H9 (cell line): ENCODE data around the gene MRPL46. TPM values are rescaled to one million over a fixed set of nuclear protein-coding genes. Genes with fewer than 3 reads are reported as not detected.

Source experiments
- DNase-seq: peaks from one replicate; pipeline ENCODE4 v3.0.0-alpha.2; 2017
- H2AFZ ChIP-seq: one replicate; pipeline ENCODE4 v1.6.1; 2013; ENCODE audit warnings: mild to moderate bottlenecking, low read length, control low read depth, moderate library complexity
- H2AK5ac ChIP-seq: 2 replicates; pipeline ENCODE4 v1.6.1; 2013; ENCODE audit warnings: low read length, control low read depth, mixed read lengths; ENCODE audit not compliant: insufficient read length
- H2BK120ac ChIP-seq: one replicate; pipeline ENCODE4 v1.6.1; 2013; ENCODE audit warnings: low read depth, mild to moderate bottlenecking, low read length, control low read depth, inconsistent platforms; ENCODE audit not compliant: poor library complexity, severe bottlenecking
- H2BK12ac ChIP-seq: 2 replicates; pipeline ENCODE4 v1.6.1; 2013; ENCODE audit warnings: low read length, control low read depth, mixed read lengths, low read depth; ENCODE audit not compliant: insufficient read length
- H2BK15ac ChIP-seq: 2 replicates; pipeline ENCODE4 v1.6.1; 2013; ENCODE audit warnings: low read depth, low read length, control low read depth
- H2BK20ac ChIP-seq: one replicate; pipeline ENCODE4 v1.6.1; 2013; ENCODE audit warnings: low read depth, mild to moderate bottlenecking, low read length, control low read depth, inconsistent platforms; ENCODE audit not compliant: poor library complexity, severe bottlenecking
- H2BK5ac ChIP-seq: 2 replicates; pipeline ENCODE4 v1.6.1; 2013; ENCODE audit warnings: low read length, control low read depth, mixed read lengths; ENCODE audit not compliant: insufficient read length
- H3K14ac ChIP-seq: 2 replicates; pipeline ENCODE4 v1.6.1; 2013; ENCODE audit warnings: low read length, control low read depth; ENCODE audit not compliant: insufficient read depth
- H3K18ac ChIP-seq: 2 replicates; pipeline ENCODE4 v1.6.1; 2013; ENCODE audit warnings: low read depth, mild to moderate bottlenecking, mixed read lengths, low read length, control low read depth; ENCODE audit not compliant: insufficient read length
- H3K23ac ChIP-seq: 2 replicates; pipeline ENCODE4 v1.6.1; 2013; ENCODE audit warnings: low read length, control low read depth, mixed read lengths, low read depth; ENCODE audit not compliant: insufficient read length
- H3K23me2 ChIP-seq: 2 replicates; pipeline ENCODE4 v1.6.1; 2013; ENCODE audit warnings: low read depth, mild to moderate bottlenecking, mixed read lengths, low read length, control low read depth; ENCODE audit not compliant: insufficient read length, poor library complexity, severe bottlenecking
- H3K27ac ChIP-seq: 2 replicates; pipeline ENCODE4 v1.5.1; 2013; ENCODE audit warnings: low read length, control low read depth, mixed read lengths, low read depth; ENCODE audit not compliant: insufficient read length
- H3K27me3 ChIP-seq: 2 replicates; pipeline ENCODE4 v1.6.1; 2013; ENCODE audit warnings: low read length, control low read depth, inconsistent platforms; ENCODE audit not compliant: insufficient read depth
- H3K4ac ChIP-seq: 2 replicates; pipeline ENCODE4 v1.6.1; 2013; ENCODE audit warnings: low read depth, mild to moderate bottlenecking, control low read depth, inconsistent platforms, low read length, moderate library complexity
- H3K4me1 ChIP-seq: 2 replicates; pipeline ENCODE4 v1.6.1; 2013; ENCODE audit warnings: low read length, control low read depth, inconsistent platforms; ENCODE audit not compliant: insufficient read depth
- H3K4me2 ChIP-seq: 2 replicates; pipeline ENCODE4 v1.6.1; 2013; ENCODE audit warnings: low read length, control low read depth, mixed read lengths; ENCODE audit not compliant: insufficient read length, insufficient read depth
- H3K56ac ChIP-seq: 2 replicates; pipeline ENCODE4 v1.6.1; 2013; ENCODE audit warnings: low read depth, mild to moderate bottlenecking, mixed read lengths, low read length, control low read depth; ENCODE audit not compliant: insufficient read length
- H3K79me1 ChIP-seq: 2 replicates; pipeline ENCODE4 v1.6.1; 2013; ENCODE audit warnings: low read depth, mild to moderate bottlenecking, moderate library complexity, low read length, control low read depth, inconsistent platforms; ENCODE audit not compliant: insufficient read depth, poor library complexity, severe bottlenecking
- H3K79me2 ChIP-seq: 2 replicates; pipeline ENCODE4 v1.6.1; 2013; ENCODE audit warnings: low read length, control low read depth, inconsistent platforms; ENCODE audit not compliant: insufficient read depth
- H3K9ac ChIP-seq: 2 replicates; pipeline ENCODE4 v1.6.1; 2013; ENCODE audit warnings: low read length, control low read depth, mixed read lengths; ENCODE audit not compliant: insufficient read length; ENCODE audit errors: extremely low read depth
- H3K9me3 ChIP-seq: one replicate; pipeline ENCODE4 v1.6.1; 2013; ENCODE audit warnings: low read depth, low read length, inconsistent platforms; ENCODE audit not compliant: control insufficient read depth
- H3T11ph ChIP-seq: one replicate; pipeline ENCODE4 v1.6.1; 2013; ENCODE audit warnings: mild to moderate bottlenecking, low read length, control low read depth, inconsistent platforms
- H4K20me1 ChIP-seq: one replicate; pipeline ENCODE4 v1.6.1; 2013; ENCODE audit not compliant: control insufficient read depth, insufficient read length, insufficient read depth
- H4K5ac ChIP-seq: 2 replicates; pipeline ENCODE4 v1.6.1; 2013; ENCODE audit warnings: low read depth, mild to moderate bottlenecking, mixed read lengths, low read length, control low read depth; ENCODE audit not compliant: insufficient read length
- H4K8ac ChIP-seq: replicated peaks from 2 replicates; pipeline ENCODE4 v1.6.1; 2013; ENCODE audit warnings: low read length, control low read depth, mixed read lengths, low read depth; ENCODE audit not compliant: insufficient read length
- H4K91ac ChIP-seq: 2 replicates; pipeline ENCODE4 v1.6.1; 2013; ENCODE audit warnings: low read depth, mild to moderate bottlenecking, moderate library complexity, mixed read lengths, low read length, control low read depth; ENCODE audit not compliant: insufficient read length
- H3K27ac Mint-ChIP-seq, 3 experiments: 2 replicates in 2 of 3; 3 replicates in 1 of 3; pipeline ENCODE4 v1.8.0; 2020 to 2021; ENCODE audit warnings: mixed read lengths in 3 of 3, mild to moderate bottlenecking in 1 of 3, moderate library complexity in 1 of 3
- H3K27me3 Mint-ChIP-seq: 2 replicates; pipeline ENCODE4 v1.8.0; 2021; ENCODE audit warnings: low read depth, mild to moderate bottlenecking, moderate library complexity, mixed read lengths
- H3K36me3 Mint-ChIP-seq, 3 experiments: 2 replicates in 2 of 3; 3 replicates in 1 of 3; pipeline ENCODE4 v1.8.0; 2020 to 2021; ENCODE audit warnings: low read depth in 3 of 3, mixed read lengths in 3 of 3; ENCODE audit not compliant: insufficient read depth in 1 of 3
- H3K4me1 Mint-ChIP-seq, 2 experiments: 2 replicates each; pipeline ENCODE4 v1.8.0; 2020; ENCODE audit warnings: mixed read lengths in 2 of 2
- H3K4me3 Mint-ChIP-seq, 2 experiments: 2 replicates in 1 of 2; 3 replicates in 1 of 2; pipeline ENCODE4 v1.8.0; 2020 to 2021; ENCODE audit warnings: mild to moderate bottlenecking in 2 of 2, mixed read lengths in 2 of 2, moderate library complexity in 1 of 2
- H3K9me3 Mint-ChIP-seq, 2 experiments: 2 replicates in 1 of 2; 3 replicates in 1 of 2; pipeline ENCODE4 v1.8.0; 2020; ENCODE audit warnings: mild to moderate bottlenecking in 2 of 2, mixed read lengths in 2 of 2, moderate library complexity in 1 of 2
- WGBS: extraction: QIAGEN DNeasy Blood & Tissue Kit; methylation state at CpG from one replicate; pipeline ENCODE4 v1.1.7; 2013; ENCODE audit warnings: missing lambda C conversion rate, low lambda C conversion rate, mixed read lengths; ENCODE audit not compliant: insufficient read length; ENCODE audit errors: extremely low coverage; 5-methylcytosine and 5-hydroxymethylcytosine counted together
- total RNA-seq: library from RNA; stranded (reverse); gene quantifications from 2 replicates; pipeline ENCODE4 v1.2.1, GENCODE V29; 2021
- TF ChIP-seq, protein P1 (sequence below): fragments of 200-600 bp; sonication (generic); conservative IDR thresholded peaks from 3 replicates; pipeline ENCODE4 v1.8.0; 2021; ENCODE audit warnings: antibody characterized with exemption, mild to moderate bottlenecking

MRPL46 gene
- total RNA-seq, 1 experiment from 2014 or later = 29.3 TPM

DNA sequence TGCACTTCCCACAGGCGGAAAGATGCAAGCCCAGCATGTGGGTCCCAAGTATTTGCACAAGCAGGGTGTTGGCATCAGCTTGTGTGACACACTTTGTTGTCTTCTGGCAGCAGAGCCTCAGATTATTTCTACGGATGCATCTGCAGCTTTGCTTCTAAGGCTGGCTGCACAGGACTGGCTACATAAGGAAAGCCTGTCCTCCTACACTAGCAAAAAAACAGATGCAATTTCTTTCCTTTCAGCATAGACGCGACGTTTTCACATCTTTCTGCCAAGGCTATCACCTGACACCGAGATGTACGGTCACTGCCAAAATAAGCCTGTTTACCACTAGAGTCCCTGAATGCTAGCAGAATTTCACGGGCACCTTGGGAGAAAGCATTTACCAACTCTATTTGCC lies 13.8 kb upstream of the MRPL46 start:
- Histone ChIP-seq H3K4me2 (no peak overlapping the region), H3K4ac (no peak overlapping the region), H3K27me3 (no peaks in the 10 kb centered on the region), H2BK15ac (no peak overlapping the region), H2BK20ac (no peak overlapping the region), H4K20me1 (no peaks in the 10 kb centered on the region), H2BK12ac (no peak overlapping the region), H3K27ac (no peak overlapping the region), H3K23me2 (no peaks in the 10 kb centered on the region), H3K79me1 (no peaks in the 10 kb centered on the region), H2BK120ac (no peak overlapping the region), H3K4me1 (no peaks in the 10 kb centered on the region; the same call in 1 of the 2 replicates), H3K9ac (no peak overlapping the region), H4K5ac (no peak overlapping the region), H2AFZ (no peak overlapping the region), H3K79me2 (no peaks in the 10 kb centered on the region), H3K9me3 (no peaks in the 10 kb centered on the region), H3K14ac (no peak overlapping the region), H2AK5ac (no peak overlapping the region), H3K23ac (no peak overlapping the region), H3K56ac (no peak overlapping the region), H3T11ph (no peak overlapping the region), H4K91ac (no peak overlapping the region), H2BK5ac (no peak overlapping the region), H4K8ac (no peak overlapping the region), H3K18ac (no peak overlapping the region)
- Mint-ChIP-seq H3K9me3 (no peaks in the 10 kb centered on the region), H3K27ac (no peak overlapping the region), H3K36me3 (peaks cover 8 to 21% (median 16%) of the 10 kb centered on the region in 3 experiments), H3K4me1 (peaks cover 46 to 47% of the 10 kb centered on the region in 2 experiments), H3K4me3 (no peak overlapping the region), H3K27me3 (peaks cover 27% of the 10 kb centered on the region)
- no CpG with 5 or more reads among the region's 8 CpGs for WGBS
- TF ChIP-seq, protein P1, sequence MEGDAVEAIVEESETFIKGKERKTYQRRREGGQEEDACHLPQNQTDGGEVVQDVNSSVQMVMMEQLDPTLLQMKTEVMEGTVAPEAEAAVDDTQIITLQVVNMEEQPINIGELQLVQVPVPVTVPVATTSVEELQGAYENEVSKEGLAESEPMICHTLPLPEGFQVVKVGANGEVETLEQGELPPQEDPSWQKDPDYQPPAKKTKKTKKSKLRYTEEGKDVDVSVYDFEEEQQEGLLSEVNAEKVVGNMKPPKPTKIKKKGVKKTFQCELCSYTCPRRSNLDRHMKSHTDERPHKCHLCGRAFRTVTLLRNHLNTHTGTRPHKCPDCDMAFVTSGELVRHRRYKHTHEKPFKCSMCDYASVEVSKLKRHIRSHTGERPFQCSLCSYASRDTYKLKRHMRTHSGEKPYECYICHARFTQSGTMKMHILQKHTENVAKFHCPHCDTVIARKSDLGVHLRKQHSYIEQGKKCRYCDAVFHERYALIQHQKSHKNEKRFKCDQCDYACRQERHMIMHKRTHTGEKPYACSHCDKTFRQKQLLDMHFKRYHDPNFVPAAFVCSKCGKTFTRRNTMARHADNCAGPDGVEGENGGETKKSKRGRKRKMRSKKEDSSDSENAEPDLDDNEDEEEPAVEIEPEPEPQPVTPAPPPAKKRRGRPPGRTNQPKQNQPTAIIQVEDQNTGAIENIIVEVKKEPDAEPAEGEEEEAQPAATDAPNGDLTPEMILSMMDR = no peak
- no peak for DNase-seq
